ENCODE results near the gene GIMD1. TPM values are rescaled to one million over a fixed set of nuclear protein-coding genes. Genes with fewer than 3 reads are reported as not detected.
A peak's percentile ranks its signal among the peaks of the same experiment; 100 is the strongest.

GIMD1 gene
- total and polyA plus RNA-seq, 4 donors = not detected

DNA sequence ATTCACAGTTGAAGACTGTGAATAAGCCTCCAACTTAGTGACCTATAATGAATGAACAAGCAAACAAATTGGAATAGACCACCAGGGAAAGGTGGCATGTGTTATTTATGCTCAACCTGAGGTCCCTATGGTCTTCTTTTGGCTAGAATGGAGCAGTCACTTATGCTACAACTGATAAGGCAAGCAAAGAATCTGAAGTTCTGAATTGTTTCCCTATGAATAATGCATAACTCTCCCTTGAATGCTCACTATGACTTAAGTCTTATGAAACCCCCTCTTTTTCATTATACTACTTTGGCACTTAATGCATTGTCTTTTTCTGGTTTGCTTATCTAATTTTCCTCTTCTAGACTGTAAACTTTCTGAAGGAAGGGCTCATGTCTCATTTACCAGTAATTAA lies 2.6 kb downstream of the GIMD1 start:
- H3K27ac ChIP-seq (ENCODE audit: low read depth in 1 of 2, low read length in 2 of 2) = no peak overlapping the region
- peaks cover 0 to 2% (median 0%) of the 10 kb centered on the region in 4 donors for H3K27me3 ChIP-seq (ENCODE audit: control insufficient read depth in 4 of 4, insufficient read depth in 4 of 4, low read length in 3 of 4)
- no peak overlapping the region for H3K4me3 ChIP-seq (ENCODE audit: low read depth in 1 of 3, low read length in 3 of 3)
- no peaks in the 10 kb centered on the region for H3K36me3 ChIP-seq (ENCODE audit: control insufficient read depth in 4 of 4, insufficient read depth in 3 of 4, low read depth in 1 of 4, low read length in 3 of 4)
- no peak overlapping the region for H3K9ac ChIP-seq (ENCODE audit: low read depth in 1 of 2, low read length in 2 of 2)
- H3K9me3 ChIP-seq (ENCODE audit: control insufficient read depth in 4 of 4, low read length in 3 of 4) = no peaks in the 10 kb centered on the region
- H3K4me1 ChIP-seq (ENCODE audit: control insufficient read depth in 4 of 4, insufficient read depth in 4 of 4, low read length in 3 of 4) = no peaks in the 10 kb centered on the region
- no peak for DNase-seq (ENCODE audit: low spot score)
- TF ChIP-seq RXRA (IDR thresholded peaks at IDR 0.05) = no peak
- TF ChIP-seq RAD21 (IDR thresholded peaks at IDR 0.05) = no peak
- TF ChIP-seq, protein P1, sequence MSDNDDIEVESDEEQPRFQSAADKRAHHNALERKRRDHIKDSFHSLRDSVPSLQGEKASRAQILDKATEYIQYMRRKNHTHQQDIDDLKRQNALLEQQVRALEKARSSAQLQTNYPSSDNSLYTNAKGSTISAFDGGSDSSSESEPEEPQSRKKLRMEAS (IDR thresholded peaks at IDR 0.05) = no peak
- TF ChIP-seq GABPA (IDR thresholded peaks at IDR 0.05 in 1 of 2, conservative IDR thresholded peaks at IDR 0.05 in 1 of 2) = no peak
- TF ChIP-seq, protein P2, sequence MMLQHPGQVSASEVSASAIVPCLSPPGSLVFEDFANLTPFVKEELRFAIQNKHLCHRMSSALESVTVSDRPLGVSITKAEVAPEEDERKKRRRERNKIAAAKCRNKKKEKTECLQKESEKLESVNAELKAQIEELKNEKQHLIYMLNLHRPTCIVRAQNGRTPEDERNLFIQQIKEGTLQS (IDR thresholded peaks at IDR 0.05) = no peak
- TF ChIP-seq TAF1 (conservative IDR thresholded peaks at IDR 0.05) = no peak
- TF ChIP-seq, protein P3, sequence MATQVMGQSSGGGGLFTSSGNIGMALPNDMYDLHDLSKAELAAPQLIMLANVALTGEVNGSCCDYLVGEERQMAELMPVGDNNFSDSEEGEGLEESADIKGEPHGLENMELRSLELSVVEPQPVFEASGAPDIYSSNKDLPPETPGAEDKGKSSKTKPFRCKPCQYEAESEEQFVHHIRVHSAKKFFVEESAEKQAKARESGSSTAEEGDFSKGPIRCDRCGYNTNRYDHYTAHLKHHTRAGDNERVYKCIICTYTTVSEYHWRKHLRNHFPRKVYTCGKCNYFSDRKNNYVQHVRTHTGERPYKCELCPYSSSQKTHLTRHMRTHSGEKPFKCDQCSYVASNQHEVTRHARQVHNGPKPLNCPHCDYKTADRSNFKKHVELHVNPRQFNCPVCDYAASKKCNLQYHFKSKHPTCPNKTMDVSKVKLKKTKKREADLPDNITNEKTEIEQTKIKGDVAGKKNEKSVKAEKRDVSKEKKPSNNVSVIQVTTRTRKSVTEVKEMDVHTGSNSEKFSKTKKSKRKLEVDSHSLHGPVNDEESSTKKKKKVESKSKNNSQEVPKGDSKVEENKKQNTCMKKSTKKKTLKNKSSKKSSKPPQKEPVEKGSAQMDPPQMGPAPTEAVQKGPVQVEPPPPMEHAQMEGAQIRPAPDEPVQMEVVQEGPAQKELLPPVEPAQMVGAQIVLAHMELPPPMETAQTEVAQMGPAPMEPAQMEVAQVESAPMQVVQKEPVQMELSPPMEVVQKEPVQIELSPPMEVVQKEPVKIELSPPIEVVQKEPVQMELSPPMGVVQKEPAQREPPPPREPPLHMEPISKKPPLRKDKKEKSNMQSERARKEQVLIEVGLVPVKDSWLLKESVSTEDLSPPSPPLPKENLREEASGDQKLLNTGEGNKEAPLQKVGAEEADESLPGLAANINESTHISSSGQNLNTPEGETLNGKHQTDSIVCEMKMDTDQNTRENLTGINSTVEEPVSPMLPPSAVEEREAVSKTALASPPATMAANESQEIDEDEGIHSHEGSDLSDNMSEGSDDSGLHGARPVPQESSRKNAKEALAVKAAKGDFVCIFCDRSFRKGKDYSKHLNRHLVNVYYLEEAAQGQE (IDR thresholded peaks at IDR 0.05) = no peak
- no peak for TF ChIP-seq HNF4A (conservative IDR thresholded peaks at IDR 0.05)
- TF ChIP-seq, protein P4, sequence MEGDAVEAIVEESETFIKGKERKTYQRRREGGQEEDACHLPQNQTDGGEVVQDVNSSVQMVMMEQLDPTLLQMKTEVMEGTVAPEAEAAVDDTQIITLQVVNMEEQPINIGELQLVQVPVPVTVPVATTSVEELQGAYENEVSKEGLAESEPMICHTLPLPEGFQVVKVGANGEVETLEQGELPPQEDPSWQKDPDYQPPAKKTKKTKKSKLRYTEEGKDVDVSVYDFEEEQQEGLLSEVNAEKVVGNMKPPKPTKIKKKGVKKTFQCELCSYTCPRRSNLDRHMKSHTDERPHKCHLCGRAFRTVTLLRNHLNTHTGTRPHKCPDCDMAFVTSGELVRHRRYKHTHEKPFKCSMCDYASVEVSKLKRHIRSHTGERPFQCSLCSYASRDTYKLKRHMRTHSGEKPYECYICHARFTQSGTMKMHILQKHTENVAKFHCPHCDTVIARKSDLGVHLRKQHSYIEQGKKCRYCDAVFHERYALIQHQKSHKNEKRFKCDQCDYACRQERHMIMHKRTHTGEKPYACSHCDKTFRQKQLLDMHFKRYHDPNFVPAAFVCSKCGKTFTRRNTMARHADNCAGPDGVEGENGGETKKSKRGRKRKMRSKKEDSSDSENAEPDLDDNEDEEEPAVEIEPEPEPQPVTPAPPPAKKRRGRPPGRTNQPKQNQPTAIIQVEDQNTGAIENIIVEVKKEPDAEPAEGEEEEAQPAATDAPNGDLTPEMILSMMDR (IDR thresholded peaks at IDR 0.05; ENCODE audit: low read depth, low read length, missing input control) = no peak

DNA sequence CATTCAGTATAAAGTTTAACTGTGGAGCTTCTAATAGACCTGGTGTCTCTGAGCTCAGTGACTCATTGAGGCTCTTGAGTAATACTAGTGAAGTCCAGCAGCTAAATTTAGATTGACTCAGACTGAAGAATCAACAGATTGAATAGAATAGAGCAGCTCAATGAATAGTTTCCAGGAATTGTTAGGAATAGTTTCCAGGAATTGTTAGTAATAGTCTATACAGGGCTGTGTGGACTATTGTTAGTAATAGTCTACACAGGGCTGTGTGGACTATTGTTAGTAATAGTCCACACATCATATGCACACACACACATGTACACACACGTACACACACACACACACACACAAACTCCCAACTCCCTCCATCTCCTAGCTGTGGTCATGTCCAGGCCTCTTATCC lies 3.0 kb downstream of the GIMD1 start:
- DNase-seq (ENCODE audit: low spot score) = no peak
- Histone ChIP-seq H3K27ac (ENCODE audit: low read depth in 1 of 2, low read length in 2 of 2) (no peak overlapping the region), H3K27me3 (ENCODE audit: control insufficient read depth in 4 of 4, insufficient read depth in 4 of 4, low read length in 3 of 4) (peaks cover 0 to 2% (median 0%) of the 10 kb centered on the region in 4 donors), H3K9ac (ENCODE audit: low read depth in 1 of 2, low read length in 2 of 2) (no peak overlapping the region), H3K9me3 (ENCODE audit: control insufficient read depth in 4 of 4, low read length in 3 of 4) (no peaks in the 10 kb centered on the region), H3K36me3 (ENCODE audit: control insufficient read depth in 4 of 4, insufficient read depth in 3 of 4, low read depth in 1 of 4, low read length in 3 of 4) (no peaks in the 10 kb centered on the region), H3K4me3 (ENCODE audit: low read depth in 1 of 3, low read length in 3 of 3) (no peak overlapping the region), H3K4me1 (ENCODE audit: control insufficient read depth in 4 of 4, insufficient read depth in 4 of 4, low read length in 3 of 4) (no peaks in the 10 kb centered on the region)
- TF ChIP-seq GABPA (IDR thresholded peaks at IDR 0.05 in 1 of 2, conservative IDR thresholded peaks at IDR 0.05 in 1 of 2) (no peak), JUND (IDR thresholded peaks at IDR 0.05) (peak; percentile 56 to 70)
- 77% methylated on average over 1 of the region's 1 CpG for WGBS

DNA sequence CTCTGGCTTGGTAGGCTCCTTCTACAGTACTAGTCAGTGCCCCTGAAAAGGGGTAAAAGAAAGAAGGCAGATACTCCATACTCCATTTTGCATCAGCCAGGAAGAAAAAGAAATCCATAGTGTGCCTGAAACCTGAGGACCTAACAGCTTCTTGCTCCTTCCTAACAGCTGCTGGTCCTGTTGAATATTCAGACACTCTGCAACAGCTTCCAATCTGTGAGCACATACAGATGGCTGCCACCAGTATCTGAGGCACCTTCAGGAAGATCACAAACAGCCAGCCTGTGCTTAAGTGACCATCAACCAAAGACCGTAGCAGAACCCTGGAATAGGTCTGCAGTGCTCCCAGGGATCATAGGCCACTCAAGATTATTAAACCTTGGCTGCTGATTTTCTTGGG lies 4.3 kb downstream of the GIMD1 start:
- no peak overlapping the region for H3K4me3 ChIP-seq (ENCODE audit: low read depth in 1 of 3, low read length in 3 of 3)

More for the DNA sequence above, 4.3 kb downstream of the GIMD1 start:
- Histone ChIP-seq H3K27me3 (ENCODE audit: control insufficient read depth in 4 of 4, insufficient read depth in 4 of 4, low read length in 3 of 4) (no peaks in the 10 kb centered on the region), H3K9ac (ENCODE audit: low read depth in 1 of 2, low read length in 2 of 2) (no peak overlapping the region), H3K27ac (ENCODE audit: low read depth in 1 of 2, low read length in 2 of 2) (no peak overlapping the region), H3K9me3 (ENCODE audit: control insufficient read depth in 4 of 4, low read length in 3 of 4) (no peaks in the 10 kb centered on the region), H3K36me3 (ENCODE audit: control insufficient read depth in 4 of 4, insufficient read depth in 3 of 4, low read depth in 1 of 4, low read length in 3 of 4) (no peaks in the 10 kb centered on the region), H3K4me1 (ENCODE audit: control insufficient read depth in 4 of 4, insufficient read depth in 4 of 4, low read length in 3 of 4) (no peaks in the 10 kb centered on the region)
- WGBS = 97% methylated on average over 1 of the region's 1 CpG
- TF ChIP-seq RAD21 (IDR thresholded peaks at IDR 0.05) = no peak
- TF ChIP-seq YY1 (IDR thresholded peaks at IDR 0.05) = no peak
- DNase-seq (ENCODE audit: low spot score) = no peak
